Pancreas (tissue), 10 donors: Measurements from ENCODE around the gene NXF1. TPM values are rescaled to one million over a fixed set of nuclear protein-coding genes. Genes with fewer than 3 reads are reported as not detected.
"Not testable (repeated sequence)": the region's sequence is repeated elsewhere in the genome, so short reads cannot be mapped to it uniquely, and the experiment has no call there.

Source experiments
- ATAC-seq, 4 donors: fragments of 200-7000 bp; cut with Tn5 transposase; one replicate each; pipeline versions ENCODE4 v1.8.0 to v1.9.1; 2020; ENCODE audit warnings: mild to moderate bottlenecking in 4 of 4, moderate library complexity in 4 of 4
- DNase-seq, 6 donors: peaks; one replicate each; pipeline ENCODE4 v3.0.0-alpha.2; 2020
- FAIRE-seq: peaks from 2 replicates; lab custom pipeline; 2012; peaks lifted over from hg19 to GRCh38; lab: Jason Lieb, UNC
- H3K27ac ChIP-seq, 4 donors: fragments of 200-600 bp; sonication (generic); 1 replicate in 3 of 4; 2 replicates in 1 of 4; pipeline versions ENCODE4 v1.5.0 to v1.8.0; 2020
- H3K27me3 ChIP-seq, 4 donors: fragments of 200-600 bp; one replicate each; pipeline ENCODE4 v1.8.0; 2021
- H3K36me3 ChIP-seq, 3 donors: fragments of 200-600 bp; sonication (generic) in 1 of 3; one replicate each; pipeline versions ENCODE4 v1.5.0 to v1.8.0; 2020 to 2021
- H3K4me1 ChIP-seq, 3 donors: fragments of 200-600 bp; one replicate each; pipeline ENCODE4 v1.8.0; 2021
- H3K4me3 ChIP-seq, 4 donors: fragments of 200-600 bp; sonication (generic) in 2 of 4; one replicate each; pipeline versions ENCODE4 v1.5.0 to v1.8.0; 2020 to 2021
- H3K9me3 ChIP-seq, 4 donors: fragments of 200-600 bp; one replicate each; pipeline ENCODE4 v1.8.0; 2021
- CTCF ChIP-seq, 4 donors: fragments of 200-600 bp; sonication (generic) in 3 of 4; IDR thresholded peaks; one replicate each; pipeline versions ENCODE4 v1.5.0 to v1.8.0; 2021; ENCODE audit warnings: antibody characterized with exemption in 4 of 4
- WGBS, 2 donors: extraction: QIAGEN DNeasy Blood & Tissue Kit; methylation state at CpG; one replicate each; pipeline ENCODE4 v1.1.7; 2013; 5-methylcytosine and 5-hydroxymethylcytosine counted together
- intact Hi-C, 3 donors: fragments of 100-400 bp; cut with DNase I; formaldehyde crosslinking; loops; one replicate each; pipeline versions ENCODE4 v1.11.1 to v1.14.2; 2022
- polyA plus RNA-seq, 2 donors: library from polyadenylated mRNA; stranded (reverse); fragments of 200-250 nt; gene quantifications; one replicate each; pipeline ENCODE4 v1.2.3, GENCODE V29; 2013
- total RNA-seq, 6 donors: library from RNA; stranded (reverse); fragmentation: NEBNext Ultra II Directional in 4 of 6; extraction: Animal tissue kit (Norgen Biotek cat#: 25700) in 4 of 6; gene quantifications; one replicate each; pipeline versions ENCODE4 v1.2.1 to v1.2.4, GENCODE V29; 2021 to 2023
- donor health status: healthy with polysubstance abuse.
- donor health status: DM: no; HTN: no; CAD: no; lungs with moderate emphysema.
- donor health status: DM: no; HTN: no; CAD: no.
- donor health status: control.
- donor health status: control.
- donor health status: Bipolar disorder and iron deficiency.
- donor health status: DM: yes; HTN: yes; CAD: no.
- donor health status: DM: no; HTN: no; CAD: no.
- donor health status: DM: no; HTN: no; CAD: no.
- donor health status: DM: yes; HTN: yes; CAD: no.

The NXF1 gene
- total and polyA plus RNA-seq, 8 donors = 20.9 to 294 (median 32.5) TPM

- no peak for ATAC-seq
- no peak overlapping the region for H3K4me3 ChIP-seq
- no peak for DNase-seq
- WGBS, 2 donors = 93 to 97% methylated on average over 3 of the region's 3 CpGs
- peaks cover 0 to 7% (median 5%) of the 10 kb centered on the region in 3 donors for H3K4me1 ChIP-seq
- FAIRE-seq = no peak
- no peak overlapping the region for H3K27ac ChIP-seq
- TF ChIP-seq CTCF (IDR thresholded peaks at IDR 0.05) = no peak
- intact Hi-C loops = no loop called here
- H3K36me3 ChIP-seq = no peaks in the 10 kb centered on the region
- no peaks in the 10 kb centered on the region for H3K27me3 ChIP-seq
- no peaks in the 10 kb centered on the region for H3K9me3 ChIP-seq
These were observed 38.9 kb upstream of the NXF1 start for GRCh38 chr11:62844154-62844553.

- Histone ChIP-seq H3K36me3 (no peaks in the 10 kb centered on the region), H3K4me1 (peaks cover 4 to 7% (median 7%) of the 10 kb centered on the region in 3 donors), H3K27me3 (no peaks in the 10 kb centered on the region), H3K27ac (no peak overlapping the region), H3K9me3 (no peaks in the 10 kb centered on the region), H3K4me3 (no peak overlapping the region)
- intact Hi-C loops = no loop called here
- TF ChIP-seq CTCF (IDR thresholded peaks at IDR 0.05) = no peak
- ATAC-seq = no peak
- FAIRE-seq = no peak
- no peak for DNase-seq
- 93 to 96% methylated on average over 3 of the region's 3 CpGs for WGBS, 2 donors
These were observed 38.2 kb upstream of the NXF1 start for GRCh38 chr11:62843466-62843865.

- intact Hi-C loops, H3K27me3 ChIP-seq: not testable (repeated sequence)
These were observed 37.7 kb upstream of the NXF1 start for GRCh38 chr11:62842891-62843290.

GRCh38 chr11:62842171-62842741 lies 37.0 kb upstream of the NXF1 start:
- Histone ChIP-seq H3K4me3 (peak overlapping the region; percentile 7 to 54 (median 33)), H3K27ac (peak overlapping the region; percentile 93 to 99 (median 98)), H3K4me1 (peaks cover 6 to 13% (median 7%) of the 10 kb centered on the region in 3 donors), H3K9me3 (no peaks in the 10 kb centered on the region), H3K27me3 (no peaks in the 10 kb centered on the region), H3K36me3 (no peaks in the 10 kb centered on the region)
- DNase-seq (peak in 4 of 6 donors; percentile 40 to 68 (median 54)), FAIRE-seq (no peak), ATAC-seq (peak in 3 of 4 donors; percentile 1 to 2 (median 2))
- TF ChIP-seq CTCF (IDR thresholded peaks at IDR 0.05) = no peak
- WGBS, 2 donors = 20 to 22% methylated on average over 30 of the region's 30 CpGs
- intact Hi-C loops = no loop called here

More at GRCh38 chr11:62842891-62843290, 37.7 kb upstream of the NXF1 start:
- H3K36me3 ChIP-seq, H3K4me3 ChIP-seq, FAIRE-seq, H3K9me3 ChIP-seq, ATAC-seq, DNase-seq: not testable (repeated sequence)
- Histone ChIP-seq H3K27ac (peak overlapping the region; percentile 93 to 99 (median 98)), H3K4me1 (peaks cover 6 to 12% (median 7%) of the 10 kb centered on the region in 3 donors)
- 87 to 90% methylated on average over 9 of the region's 9 CpGs for WGBS, 2 donors

GRCh38 chr11:62841361-62842170 lies 36.3 kb upstream of the NXF1 start:
- Histone ChIP-seq H3K4me3 (peak overlapping the region; percentile 7 to 95 (median 80)), H3K27me3 (no peaks in the 10 kb centered on the region), H3K9me3 (no peaks in the 10 kb centered on the region), H3K4me1 (peaks cover 6 to 13% (median 7%) of the 10 kb centered on the region in 3 donors), H3K36me3 (no peaks in the 10 kb centered on the region), H3K27ac (peak overlapping the region; percentile 93 to 99 (median 98))
- FAIRE-seq (peak; percentile 99), ATAC-seq (peak; percentile 60 to 78 (median 73)), DNase-seq (peak; percentile 76 to 90 (median 84))
- 0% methylated on average over 33 of the region's 33 CpGs for WGBS, 2 donors
- TF ChIP-seq CTCF (IDR thresholded peaks at IDR 0.05) = no peak
- intact Hi-C loops = no loop called here

GRCh38 chr11:62840721-62841360 lies 35.6 kb upstream of the NXF1 start:
- FAIRE-seq, intact Hi-C loops, H3K9me3 ChIP-seq, H3K27me3 ChIP-seq, H3K36me3 ChIP-seq: not testable (repeated sequence)
- H3K4me1 ChIP-seq = peaks cover 6 to 13% (median 7%) of the 10 kb centered on the region in 3 donors
- ATAC-seq (peak; percentile 19 to 44 (median 26)), DNase-seq (peak; percentile 55 to 78 (median 68))
- 0 to 1% methylated on average over 41 of the region's 41 CpGs for WGBS, 2 donors
- H3K4me3 ChIP-seq = peak overlapping the region in 3 of 4 donors; percentile 79 to 95 (median 82)
- H3K27ac ChIP-seq = peak overlapping the region; percentile 92 to 99 (median 98)
